DOHH2 (cell line): ENCODE results near the gene PP2D1.
"Not testable (repeated sequence)": the region's sequence is repeated elsewhere in the genome, so short reads cannot be mapped to it uniquely, and the experiment has no call there.

Source experiments
- EZH2phosphoT487 ChIP-seq: fragments of 200-600 bp; sonication (generic); IDR thresholded peaks from 2 replicates; pipeline ENCODE4 v1.6.1; 2017; ENCODE audit warnings: borderline replicate concordance, mild to moderate bottlenecking, antibody characterized with exemption, low read length, moderate library complexity, mixed read lengths
- TF ChIP-seq, protein P1 (sequence below): fragments of 200-600 bp; sonication (generic); IDR thresholded peaks from one replicate; pipeline ENCODE4 v1.5.1; 2014; ENCODE audit warnings: antibody characterized with exemption, mild to moderate bottlenecking, low read depth, low read length; ENCODE audit not compliant: poor library complexity, severe bottlenecking

DNA sequence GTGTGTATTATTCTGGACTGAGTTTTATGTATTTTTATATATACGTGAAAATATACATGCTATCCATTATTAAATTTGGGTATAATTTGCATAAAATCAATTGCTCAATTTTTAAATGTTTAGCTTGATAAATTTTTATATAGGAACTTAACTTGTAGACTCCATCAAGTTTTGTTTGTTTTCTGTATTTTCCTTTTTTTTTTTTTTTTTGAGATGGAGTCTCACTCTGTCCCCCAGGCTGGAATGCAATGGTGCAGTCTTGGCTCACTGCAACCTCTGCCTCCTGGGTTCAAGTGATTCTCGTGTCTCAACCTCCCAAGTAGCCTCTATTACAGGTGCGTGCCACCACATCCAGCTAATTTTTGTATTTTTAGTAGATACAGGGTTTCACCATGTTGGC is 4.0 kb upstream of the PP2D1 start:
- TF ChIP-seq, protein P1, sequence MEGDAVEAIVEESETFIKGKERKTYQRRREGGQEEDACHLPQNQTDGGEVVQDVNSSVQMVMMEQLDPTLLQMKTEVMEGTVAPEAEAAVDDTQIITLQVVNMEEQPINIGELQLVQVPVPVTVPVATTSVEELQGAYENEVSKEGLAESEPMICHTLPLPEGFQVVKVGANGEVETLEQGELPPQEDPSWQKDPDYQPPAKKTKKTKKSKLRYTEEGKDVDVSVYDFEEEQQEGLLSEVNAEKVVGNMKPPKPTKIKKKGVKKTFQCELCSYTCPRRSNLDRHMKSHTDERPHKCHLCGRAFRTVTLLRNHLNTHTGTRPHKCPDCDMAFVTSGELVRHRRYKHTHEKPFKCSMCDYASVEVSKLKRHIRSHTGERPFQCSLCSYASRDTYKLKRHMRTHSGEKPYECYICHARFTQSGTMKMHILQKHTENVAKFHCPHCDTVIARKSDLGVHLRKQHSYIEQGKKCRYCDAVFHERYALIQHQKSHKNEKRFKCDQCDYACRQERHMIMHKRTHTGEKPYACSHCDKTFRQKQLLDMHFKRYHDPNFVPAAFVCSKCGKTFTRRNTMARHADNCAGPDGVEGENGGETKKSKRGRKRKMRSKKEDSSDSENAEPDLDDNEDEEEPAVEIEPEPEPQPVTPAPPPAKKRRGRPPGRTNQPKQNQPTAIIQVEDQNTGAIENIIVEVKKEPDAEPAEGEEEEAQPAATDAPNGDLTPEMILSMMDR = not testable (repeated sequence)
- TF ChIP-seq EZH2phosphoT487 = not testable (repeated sequence)
